ENCODE measurements around the gene PREPL. TPM values are rescaled to one million over a fixed set of nuclear protein-coding genes. Genes with fewer than 3 reads are reported as not detected.

Gene PREPL
- polyA plus RNA-seq, 3 donors, result 2.6 to 10.8 (median 8.0) TPM

- H3K4me1 Mint-ChIP-seq, result peaks cover 5% of the 10 kb centered on the region
- intact Hi-C loops (cut with micrococcal nuclease), result no loop called here
- DNase-seq, result no peak
- Histone ChIP-seq H3K4me2 (replicated peaks; ENCODE audit: extremely low read depth, low read length, poor library complexity, severe bottlenecking) (no peak overlapping the region), H2AFZ (ENCODE audit: insufficient read depth, low read depth, low read length, poor library complexity, severe bottlenecking) (no peak overlapping the region), H3K9ac (ENCODE audit: insufficient read depth, low read length, poor library complexity, severe bottlenecking) (no peak overlapping the region), H3K27ac (ENCODE audit: low read depth in 1 of 2, low read length in 2 of 2) (no peak overlapping the region), H3K36me3 (replicated peaks in 1 of 2; ENCODE audit: control insufficient read depth in 1 of 2, insufficient read depth in 2 of 2, low read length in 2 of 2) (peaks cover 6 to 37% of the 10 kb centered on the region in 2 donors), H3K79me2 (ENCODE audit: insufficient read depth, low read length) (no peaks in the 10 kb centered on the region), H3K27me3 (ENCODE audit: control insufficient read depth in 2 of 2, insufficient read depth in 2 of 2, low read length in 2 of 2) (no peaks in the 10 kb centered on the region), H3K4me1 (ENCODE audit: control insufficient read depth in 1 of 2, insufficient read depth in 2 of 2, low read length in 2 of 2) (no peaks in the 10 kb centered on the region), H4K20me1 (ENCODE audit: insufficient read depth, low read length) (no peaks in the 10 kb centered on the region), H3K4me3 (replicated peaks in 1 of 3; ENCODE audit: low read depth in 2 of 3, low read length in 3 of 3) (no peak overlapping the region), H3K9me3 (replicated peaks in 1 of 2; ENCODE audit: control insufficient read depth in 1 of 2, insufficient read depth in 1 of 2, low read length in 2 of 2) (peaks cover 13 to 24% of the 10 kb centered on the region in 2 donors)
- H3K36me3 Mint-ChIP-seq, result peaks cover 45 to 53% of the 10 kb centered on the region in 2 donors
- H3K9me3 Mint-ChIP-seq, result peaks cover 3 to 27% (median 23%) of the 10 kb centered on the region in 7 donors
- TF ChIP-seq, protein P1, sequence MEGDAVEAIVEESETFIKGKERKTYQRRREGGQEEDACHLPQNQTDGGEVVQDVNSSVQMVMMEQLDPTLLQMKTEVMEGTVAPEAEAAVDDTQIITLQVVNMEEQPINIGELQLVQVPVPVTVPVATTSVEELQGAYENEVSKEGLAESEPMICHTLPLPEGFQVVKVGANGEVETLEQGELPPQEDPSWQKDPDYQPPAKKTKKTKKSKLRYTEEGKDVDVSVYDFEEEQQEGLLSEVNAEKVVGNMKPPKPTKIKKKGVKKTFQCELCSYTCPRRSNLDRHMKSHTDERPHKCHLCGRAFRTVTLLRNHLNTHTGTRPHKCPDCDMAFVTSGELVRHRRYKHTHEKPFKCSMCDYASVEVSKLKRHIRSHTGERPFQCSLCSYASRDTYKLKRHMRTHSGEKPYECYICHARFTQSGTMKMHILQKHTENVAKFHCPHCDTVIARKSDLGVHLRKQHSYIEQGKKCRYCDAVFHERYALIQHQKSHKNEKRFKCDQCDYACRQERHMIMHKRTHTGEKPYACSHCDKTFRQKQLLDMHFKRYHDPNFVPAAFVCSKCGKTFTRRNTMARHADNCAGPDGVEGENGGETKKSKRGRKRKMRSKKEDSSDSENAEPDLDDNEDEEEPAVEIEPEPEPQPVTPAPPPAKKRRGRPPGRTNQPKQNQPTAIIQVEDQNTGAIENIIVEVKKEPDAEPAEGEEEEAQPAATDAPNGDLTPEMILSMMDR (IDR thresholded peaks at IDR 0.05), result no peak
- no peak overlapping the region for H3K4me3 Mint-ChIP-seq
- no peaks in the 10 kb centered on the region for H3K27me3 Mint-ChIP-seq (ENCODE audit: low read depth in 3 of 3)
- no peak overlapping the region for H3K27ac Mint-ChIP-seq
These were observed 46.9 kb downstream of the PREPL start for GRCh38 chr2:44314362-44314761.

DNA sequence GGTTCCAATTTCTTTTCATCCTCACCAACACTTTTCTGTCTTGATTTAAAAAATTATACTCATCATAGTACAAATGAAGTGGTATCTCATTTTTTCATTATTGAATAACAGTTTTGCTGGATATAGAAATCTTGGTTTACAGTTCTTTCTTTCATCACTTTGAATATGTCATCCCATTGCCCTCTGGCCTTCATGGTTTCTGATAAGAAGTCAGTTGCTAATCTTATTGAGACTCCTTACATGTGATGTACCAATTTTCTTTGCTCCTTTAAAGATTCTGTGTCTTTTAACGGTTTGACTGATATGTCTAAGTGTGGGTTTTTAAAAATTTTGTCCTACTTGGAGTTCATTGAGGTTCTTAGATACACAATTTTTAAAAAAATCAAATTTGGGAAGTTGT lies 51.0 kb downstream of the PREPL start:
- Mint-ChIP-seq H3K27ac (no peak overlapping the region), H3K36me3 (peaks cover 18 to 27% of the 10 kb centered on the region in 2 donors), H3K27me3 (ENCODE audit: low read depth in 3 of 3) (peaks cover 0 to 2% (median 2%) of the 10 kb centered on the region in 3 donors), H3K4me3 (no peak overlapping the region), H3K9me3 (peaks cover 8 to 33% (median 26%) of the 10 kb centered on the region in 7 donors), H3K4me1 (peaks cover 5% of the 10 kb centered on the region)
- Histone ChIP-seq H2AFZ (ENCODE audit: insufficient read depth, low read depth, low read length, poor library complexity, severe bottlenecking) (no peak overlapping the region), H3K79me2 (ENCODE audit: insufficient read depth, low read length) (no peaks in the 10 kb centered on the region), H3K4me3 (replicated peaks in 1 of 3; ENCODE audit: low read depth in 2 of 3, low read length in 3 of 3) (no peak overlapping the region), H3K9ac (ENCODE audit: insufficient read depth, low read length, poor library complexity, severe bottlenecking) (no peak overlapping the region), H3K9me3 (replicated peaks in 1 of 2; ENCODE audit: control insufficient read depth in 1 of 2, insufficient read depth in 1 of 2, low read length in 2 of 2) (peaks cover 17 to 27% of the 10 kb centered on the region in 2 donors), H3K27me3 (ENCODE audit: control insufficient read depth in 2 of 2, insufficient read depth in 2 of 2, low read length in 2 of 2) (no peaks in the 10 kb centered on the region), H3K4me1 (ENCODE audit: control insufficient read depth in 1 of 2, insufficient read depth in 2 of 2, low read length in 2 of 2) (no peaks in the 10 kb centered on the region), H3K27ac (ENCODE audit: low read depth in 1 of 2, low read length in 2 of 2) (no peak overlapping the region), H3K36me3 (replicated peaks in 1 of 2; ENCODE audit: control insufficient read depth in 1 of 2, insufficient read depth in 2 of 2, low read length in 2 of 2) (peaks cover 2 to 24% of the 10 kb centered on the region in 2 donors), H3K4me2 (replicated peaks; ENCODE audit: extremely low read depth, low read length, poor library complexity, severe bottlenecking) (no peak overlapping the region), H4K20me1 (ENCODE audit: insufficient read depth, low read length) (no peaks in the 10 kb centered on the region)
- WGBS (ENCODE audit: insufficient coverage), result no CpG with 5 or more reads among the region's 1 CpG
- TF ChIP-seq, protein P1 (IDR thresholded peaks at IDR 0.05), result no peak
- DNase-seq, result no peak
- intact Hi-C loops (cut with micrococcal nuclease), result no loop called here

Data from CD14-positive monocyte (primary cell).